BE2C (cell line): ENCODE results near the gene PACSIN2.
"Not testable (repeated sequence)": the region's sequence is repeated elsewhere in the genome, so short reads cannot be mapped to it uniquely, and the experiment has no call there.

Experiments
- DNase-seq: peaks from one replicate; pipeline ENCODE4 v3.0.0-alpha.2; 2020
- H3K27me3 ChIP-seq: fragments of 250-450 bp; sonication (Bioruptor Pico); 2 replicates; pipeline ENCODE4 v1.5.1; 2020; ENCODE audit warnings: mild to moderate bottlenecking
- H3K36me3 ChIP-seq: fragments of 250-450 bp; sonication (Bioruptor Pico); 2 replicates; pipeline ENCODE4 v1.5.1; 2020; ENCODE audit warnings: mild to moderate bottlenecking
- H3K4me1 ChIP-seq: fragments of 250-450 bp; sonication (Bioruptor Pico); 2 replicates; pipeline ENCODE4 v1.5.1; 2020
- H3K4me3 ChIP-seq: 2 replicates; pipeline ENCODE4 v1.5.1; 2011; ENCODE audit warnings: low read depth, low read length
- H3K9me3 ChIP-seq: fragments of 250-450 bp; sonication (Bioruptor Pico); 2 replicates; pipeline ENCODE4 v1.5.1; 2020
- TF ChIP-seq, protein P1 (sequence below): IDR thresholded peaks from 2 replicates; pipeline ENCODE4 v1.5.1; 2012; ENCODE audit warnings: mild to moderate bottlenecking, low read depth, low read length

Gene PACSIN2

DNA sequence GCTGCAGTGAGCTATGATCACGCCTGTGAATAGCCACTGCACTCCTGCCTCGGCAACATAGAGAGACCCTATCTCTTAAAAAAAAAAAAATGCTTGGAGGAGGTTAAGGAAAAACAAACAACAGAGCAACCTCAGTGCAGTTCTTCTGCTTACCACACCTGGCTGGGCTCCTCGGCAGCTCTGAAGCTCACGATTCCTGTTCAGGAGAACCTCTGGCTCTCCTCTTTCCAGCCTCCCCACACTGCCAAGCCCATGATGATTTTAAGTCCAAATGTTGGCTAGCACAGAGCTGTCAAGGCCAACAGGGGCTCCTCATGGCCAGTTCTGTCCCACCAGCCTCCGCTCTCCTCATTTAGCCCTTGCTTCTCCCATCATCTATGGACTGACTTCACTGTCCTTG lies 88.2 kb downstream of the PACSIN2 start:
- H3K27me3 ChIP-seq = no peaks in the 10 kb centered on the region
- no peaks in the 10 kb centered on the region for H3K9me3 ChIP-seq
- H3K36me3 ChIP-seq = no peaks in the 10 kb centered on the region
- DNase-seq = no peak
- H3K4me3 ChIP-seq = no peak overlapping the region
- no peaks in the 10 kb centered on the region; the same call in 1 of the 2 replicates for H3K4me1 ChIP-seq
- TF ChIP-seq, protein P1, sequence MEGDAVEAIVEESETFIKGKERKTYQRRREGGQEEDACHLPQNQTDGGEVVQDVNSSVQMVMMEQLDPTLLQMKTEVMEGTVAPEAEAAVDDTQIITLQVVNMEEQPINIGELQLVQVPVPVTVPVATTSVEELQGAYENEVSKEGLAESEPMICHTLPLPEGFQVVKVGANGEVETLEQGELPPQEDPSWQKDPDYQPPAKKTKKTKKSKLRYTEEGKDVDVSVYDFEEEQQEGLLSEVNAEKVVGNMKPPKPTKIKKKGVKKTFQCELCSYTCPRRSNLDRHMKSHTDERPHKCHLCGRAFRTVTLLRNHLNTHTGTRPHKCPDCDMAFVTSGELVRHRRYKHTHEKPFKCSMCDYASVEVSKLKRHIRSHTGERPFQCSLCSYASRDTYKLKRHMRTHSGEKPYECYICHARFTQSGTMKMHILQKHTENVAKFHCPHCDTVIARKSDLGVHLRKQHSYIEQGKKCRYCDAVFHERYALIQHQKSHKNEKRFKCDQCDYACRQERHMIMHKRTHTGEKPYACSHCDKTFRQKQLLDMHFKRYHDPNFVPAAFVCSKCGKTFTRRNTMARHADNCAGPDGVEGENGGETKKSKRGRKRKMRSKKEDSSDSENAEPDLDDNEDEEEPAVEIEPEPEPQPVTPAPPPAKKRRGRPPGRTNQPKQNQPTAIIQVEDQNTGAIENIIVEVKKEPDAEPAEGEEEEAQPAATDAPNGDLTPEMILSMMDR = no peak

DNA sequence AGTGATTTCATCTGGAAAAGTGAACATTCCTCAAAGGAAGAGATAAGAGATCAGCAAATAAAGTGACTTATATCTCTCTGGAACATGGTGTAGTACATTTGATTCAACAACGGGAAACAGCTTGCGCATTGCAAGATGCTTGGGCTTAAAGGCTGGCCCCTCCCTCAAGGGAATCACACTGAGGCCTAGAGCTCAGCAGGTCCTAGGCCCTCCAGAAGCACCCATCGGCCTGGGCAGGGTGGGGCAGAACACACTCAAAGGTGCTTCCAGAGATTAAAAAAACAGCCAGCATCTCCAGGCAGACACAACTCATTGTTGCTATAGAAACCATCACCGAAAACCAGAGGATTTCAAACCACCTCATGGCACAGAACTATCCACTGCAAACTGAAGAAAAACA lies 88.8 kb downstream of the PACSIN2 start:
- no peak for DNase-seq
- H3K27me3 ChIP-seq = no peaks in the 10 kb centered on the region
- H3K4me3 ChIP-seq = no peak overlapping the region

DNA sequence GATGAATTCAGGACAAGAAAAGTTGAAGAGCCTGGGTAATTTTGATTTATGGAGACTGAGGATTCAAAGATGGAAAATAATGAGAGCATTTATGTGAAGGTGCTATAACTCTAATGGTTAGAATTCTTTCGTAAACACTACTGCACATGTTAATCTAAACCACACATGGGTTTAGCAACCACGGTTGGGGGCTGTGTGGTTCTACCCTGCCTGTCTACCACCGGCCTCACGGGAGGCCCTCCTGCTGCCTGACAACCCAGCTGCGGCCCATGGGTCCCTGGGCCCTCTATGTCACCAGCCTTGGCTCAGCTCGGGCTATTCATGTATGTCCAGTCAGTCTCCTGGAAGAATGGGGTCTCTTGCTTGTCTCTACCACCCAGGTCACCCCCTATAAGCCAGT lies 89.4 kb downstream of the PACSIN2 start:
- H3K9me3 ChIP-seq = no peaks in the 10 kb centered on the region
- no peaks in the 10 kb centered on the region; the same call in 1 of the 2 replicates for H3K4me1 ChIP-seq

More for the DNA sequence above, 88.8 kb downstream of the PACSIN2 start:
- no peaks in the 10 kb centered on the region for H3K9me3 ChIP-seq
- TF ChIP-seq, protein P1 = no peak
- no peaks in the 10 kb centered on the region; the same call in 1 of the 2 replicates for H3K4me1 ChIP-seq
- H3K36me3 ChIP-seq = no peaks in the 10 kb centered on the region

DNA sequence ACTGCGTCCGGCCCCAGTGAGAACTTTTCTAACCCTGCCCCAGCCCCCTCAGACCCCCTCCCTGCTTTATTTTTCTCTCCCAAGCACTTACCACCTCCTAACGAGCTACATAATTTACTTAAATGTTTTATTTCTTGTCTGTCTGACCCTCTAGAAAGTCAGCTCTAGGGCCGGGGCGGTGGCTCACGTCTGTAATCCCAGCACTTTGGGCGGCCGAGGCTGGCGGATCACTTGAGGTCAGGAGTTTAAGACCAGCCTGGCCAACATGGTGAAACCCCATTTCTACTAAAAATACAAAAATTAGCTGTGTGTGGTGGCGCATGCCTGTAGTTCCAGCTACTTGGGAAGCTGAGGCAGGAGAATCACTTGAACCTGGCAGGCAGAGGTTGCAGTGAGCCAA lies 89.9 kb downstream of the PACSIN2 start:
- H3K9me3 ChIP-seq, H3K4me3 ChIP-seq, H3K27me3 ChIP-seq, DNase-seq, H3K36me3 ChIP-seq, H3K4me1 ChIP-seq: not testable (repeated sequence)

More for the DNA sequence above, 89.4 kb downstream of the PACSIN2 start:
- no peak overlapping the region for H3K4me3 ChIP-seq
- H3K36me3 ChIP-seq = no peaks in the 10 kb centered on the region
- no peaks in the 10 kb centered on the region for H3K27me3 ChIP-seq
- TF ChIP-seq, protein P1 = no peak
- no peak for DNase-seq

DNA sequence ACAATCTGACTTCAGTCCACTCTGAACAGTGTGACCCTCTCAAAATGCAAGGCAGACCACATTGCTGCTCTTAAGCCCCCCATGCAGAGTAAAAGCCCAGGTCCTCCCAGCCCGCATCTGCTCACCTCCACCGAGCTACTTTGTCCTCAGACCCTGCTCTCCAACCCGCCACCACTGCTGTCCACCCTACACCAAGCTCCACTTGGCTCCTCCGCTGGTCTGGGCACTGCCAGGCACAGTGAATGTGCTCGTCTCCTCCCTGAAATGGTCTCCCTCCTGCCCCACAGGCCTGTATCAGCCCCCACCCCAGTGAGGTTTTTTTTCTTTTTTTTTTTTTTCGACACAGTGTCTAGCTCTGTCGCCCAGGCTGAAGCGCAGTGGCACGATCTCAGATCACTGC lies 90.5 kb downstream of the PACSIN2 start:
- Histone ChIP-seq H3K4me1 (no peaks in the 10 kb centered on the region; the same call in 1 of the 2 replicates), H3K4me3 (no peak overlapping the region), H3K9me3 (no peaks in the 10 kb centered on the region), H3K36me3 (no peaks in the 10 kb centered on the region), H3K27me3 (no peaks in the 10 kb centered on the region)
- DNase-seq = no peak
- TF ChIP-seq, protein P1 = no peak

DNA sequence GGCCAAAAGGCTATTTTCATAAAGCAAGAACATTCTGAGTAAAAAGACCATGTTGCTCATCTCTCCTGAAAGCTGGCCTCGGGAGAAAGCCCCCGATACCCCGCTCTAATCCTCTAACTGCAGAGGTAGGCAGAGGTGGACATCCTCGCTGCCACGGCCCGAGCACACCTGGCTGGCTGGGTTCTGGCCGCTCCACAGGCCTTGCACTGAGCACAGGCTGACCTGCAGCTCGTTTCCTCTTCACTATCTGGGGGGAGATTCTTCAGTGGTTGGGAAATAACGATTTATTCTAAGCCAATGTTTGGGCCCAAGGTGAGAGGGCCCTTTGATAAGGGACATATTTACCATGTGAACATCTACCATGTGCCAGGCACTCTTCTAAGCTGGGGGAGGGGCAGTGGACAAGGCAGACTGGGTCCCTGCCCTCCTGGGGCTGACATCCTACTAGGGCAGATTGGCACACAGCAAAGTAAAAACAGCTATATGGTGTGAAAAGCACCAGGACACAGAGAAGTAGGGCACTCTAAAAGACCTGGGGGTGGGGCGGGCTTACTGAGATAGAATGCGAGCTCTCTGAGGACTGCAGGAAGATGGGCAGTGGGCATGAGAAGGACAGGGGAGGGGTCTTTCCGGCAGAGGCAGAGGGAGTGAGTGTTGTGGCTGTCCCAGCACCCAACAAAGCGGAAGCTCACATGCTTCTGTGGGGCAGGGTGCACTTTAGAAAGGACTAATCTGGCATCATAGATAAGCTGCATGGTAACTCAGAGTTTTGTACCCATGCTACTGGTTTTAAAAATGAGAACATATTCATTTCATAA lies 92.4 kb downstream of the PACSIN2 start:
- no peaks in the 10 kb centered on the region for H3K36me3 ChIP-seq
- no peaks in the 10 kb centered on the region for H3K9me3 ChIP-seq
- TF ChIP-seq, protein P1 = no peak
- H3K4me1 ChIP-seq = no peaks in the 10 kb centered on the region; the same call in 1 of the 2 replicates
- H3K27me3 ChIP-seq = no peaks in the 10 kb centered on the region
- DNase-seq = no peak
- no peak overlapping the region for H3K4me3 ChIP-seq
